Smooth muscle cell (in vitro differentiated cells): Measurements from ENCODE around the gene LONRF2. TPM values are rescaled to one million over a fixed set of nuclear protein-coding genes. Genes with fewer than 3 reads are reported as not detected.
A peak's percentile ranks its signal among the peaks of the same experiment; 100 is the strongest.

Source experiments
- DNase-seq: peaks from one replicate; lab custom pipeline; 2025; ENCODE audit not compliant: unreplicated experiment; lab: John Stamatoyannopoulos, UW
- H2AFZ ChIP-seq: fragments of 200-600 bp; sonication (generic); 2 replicates; pipeline ENCODE4 v1.6.0; 2016; ENCODE audit warnings: antibody characterized with exemption, low read depth, mild to moderate bottlenecking
- H3F3A ChIP-seq: fragments of 200-600 bp; sonication (generic); 2 replicates; pipeline ENCODE4 v1.6.0; 2017; ENCODE audit warnings: antibody characterized with exemption, low read depth
- H3K27ac ChIP-seq: fragments of 200-600 bp; sonication (generic); 2 replicates; pipeline ENCODE4 v1.5.1; 2016; ENCODE audit warnings: low read depth, mild to moderate bottlenecking
- H3K27me3 ChIP-seq: fragments of 200-600 bp; sonication (generic); 2 replicates; pipeline ENCODE4 v1.6.1; 2016; ENCODE audit warnings: low read depth, mild to moderate bottlenecking
- H3K36me3 ChIP-seq: fragments of 200-600 bp; sonication (generic); 2 replicates; pipeline ENCODE4 v1.5.1; 2016; ENCODE audit warnings: low read depth
- H3K4me1 ChIP-seq: fragments of 200-600 bp; sonication (generic); 2 replicates; pipeline ENCODE4 v1.5.1; 2016; ENCODE audit warnings: low read depth
- H3K4me2 ChIP-seq: fragments of 200-600 bp; sonication (generic); 2 replicates; pipeline ENCODE4 v1.6.0; 2016; ENCODE audit warnings: mild to moderate bottlenecking
- H3K4me3 ChIP-seq: fragments of 200-600 bp; sonication (generic); 2 replicates; pipeline ENCODE4 v1.5.1; 2016; ENCODE audit warnings: mild to moderate bottlenecking
- H3K79me2 ChIP-seq: fragments of 200-600 bp; sonication (generic); 2 replicates; pipeline ENCODE4 v1.6.0; 2016; ENCODE audit warnings: low read depth, mild to moderate bottlenecking
- H3K9ac ChIP-seq: fragments of 200-600 bp; sonication (generic); 2 replicates; pipeline ENCODE4 v1.6.0; 2016; ENCODE audit warnings: low read depth
- H3K9me3 ChIP-seq: fragments of 200-600 bp; sonication (generic); replicated peaks from 2 replicates; pipeline ENCODE4 v1.5.1; 2016; ENCODE audit warnings: low read depth
- H4K20me1 ChIP-seq: fragments of 200-600 bp; sonication (generic); 2 replicates; pipeline ENCODE4 v1.6.0; 2016; ENCODE audit warnings: low read depth
- WGBS: methylation state at CpG from one replicate; pipeline ENCODE4 v1.1.7; 2016; ENCODE audit warnings: low lambda C conversion rate; 5-methylcytosine and 5-hydroxymethylcytosine counted together
- polyA plus RNA-seq: library from polyadenylated mRNA; unstranded; fragments of >200 nt; fragmentation: Nextera tagmentation; extraction: Ambion mirVana; gene quantifications from 2 replicates; pipeline ENCODE4 v1.2.1, GENCODE V29; 2016
- total RNA-seq: library from RNA; depleted of rRNA; stranded (reverse); fragments of >200 nt; gene quantifications from 2 replicates; pipeline ENCODE4 v1.2.3, GENCODE V29; 2014
- TF ChIP-seq, protein P1 (sequence below): fragments of 200-600 bp; sonication (generic); IDR thresholded peaks from 2 replicates; pipeline ENCODE4 v1.5.1; 2017; ENCODE audit warnings: borderline replicate concordance, mild to moderate bottlenecking, antibody characterized with exemption; ENCODE audit not compliant: insufficient read depth, poor library complexity, severe bottlenecking

LONRF2 gene
- total and polyA plus RNA-seq, 2 experiments from 2014 or later = 0.06 to 1.4 TPM

DNA sequence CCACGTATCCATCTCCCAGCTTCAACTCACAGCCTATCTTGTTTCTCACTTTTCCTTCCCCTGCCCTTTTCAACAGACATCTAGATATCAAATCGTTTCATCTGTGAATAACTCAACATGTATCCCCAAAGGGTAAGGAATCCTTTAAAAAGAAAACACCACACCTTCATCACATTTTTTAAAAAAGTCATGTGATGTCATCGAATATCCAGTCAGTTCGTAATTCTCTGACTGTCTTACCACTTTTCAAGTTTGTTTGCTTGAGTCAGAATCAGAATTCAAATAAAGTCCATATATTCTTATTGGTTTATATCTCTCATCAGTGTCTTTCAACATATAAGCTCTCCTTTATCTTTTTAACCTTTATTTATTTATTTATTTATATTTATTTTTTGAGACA is 5.4 kb upstream of the LONRF2 start:
- H2AFZ ChIP-seq = no peak overlapping the region
- H3K4me3 ChIP-seq = no peak overlapping the region
- no peak overlapping the region for H3K9ac ChIP-seq
- no peak for DNase-seq
- no peaks in the 10 kb centered on the region for H3F3A ChIP-seq
- TF ChIP-seq, protein P1, sequence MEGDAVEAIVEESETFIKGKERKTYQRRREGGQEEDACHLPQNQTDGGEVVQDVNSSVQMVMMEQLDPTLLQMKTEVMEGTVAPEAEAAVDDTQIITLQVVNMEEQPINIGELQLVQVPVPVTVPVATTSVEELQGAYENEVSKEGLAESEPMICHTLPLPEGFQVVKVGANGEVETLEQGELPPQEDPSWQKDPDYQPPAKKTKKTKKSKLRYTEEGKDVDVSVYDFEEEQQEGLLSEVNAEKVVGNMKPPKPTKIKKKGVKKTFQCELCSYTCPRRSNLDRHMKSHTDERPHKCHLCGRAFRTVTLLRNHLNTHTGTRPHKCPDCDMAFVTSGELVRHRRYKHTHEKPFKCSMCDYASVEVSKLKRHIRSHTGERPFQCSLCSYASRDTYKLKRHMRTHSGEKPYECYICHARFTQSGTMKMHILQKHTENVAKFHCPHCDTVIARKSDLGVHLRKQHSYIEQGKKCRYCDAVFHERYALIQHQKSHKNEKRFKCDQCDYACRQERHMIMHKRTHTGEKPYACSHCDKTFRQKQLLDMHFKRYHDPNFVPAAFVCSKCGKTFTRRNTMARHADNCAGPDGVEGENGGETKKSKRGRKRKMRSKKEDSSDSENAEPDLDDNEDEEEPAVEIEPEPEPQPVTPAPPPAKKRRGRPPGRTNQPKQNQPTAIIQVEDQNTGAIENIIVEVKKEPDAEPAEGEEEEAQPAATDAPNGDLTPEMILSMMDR = no peak
- no peaks in the 10 kb centered on the region for H3K9me3 ChIP-seq
- H3K36me3 ChIP-seq = no peaks in the 10 kb centered on the region
- no peaks in the 10 kb centered on the region for H3K79me2 ChIP-seq
- H3K27me3 ChIP-seq = peaks cover 36% of the 10 kb centered on the region
- WGBS = 91% methylated on average over 4 of the region's 4 CpGs
- no peak overlapping the region for H3K27ac ChIP-seq
- no peaks in the 10 kb centered on the region for H4K20me1 ChIP-seq
- H3K4me1 ChIP-seq = no peaks in the 10 kb centered on the region
- H3K4me2 ChIP-seq = no peak overlapping the region

DNA sequence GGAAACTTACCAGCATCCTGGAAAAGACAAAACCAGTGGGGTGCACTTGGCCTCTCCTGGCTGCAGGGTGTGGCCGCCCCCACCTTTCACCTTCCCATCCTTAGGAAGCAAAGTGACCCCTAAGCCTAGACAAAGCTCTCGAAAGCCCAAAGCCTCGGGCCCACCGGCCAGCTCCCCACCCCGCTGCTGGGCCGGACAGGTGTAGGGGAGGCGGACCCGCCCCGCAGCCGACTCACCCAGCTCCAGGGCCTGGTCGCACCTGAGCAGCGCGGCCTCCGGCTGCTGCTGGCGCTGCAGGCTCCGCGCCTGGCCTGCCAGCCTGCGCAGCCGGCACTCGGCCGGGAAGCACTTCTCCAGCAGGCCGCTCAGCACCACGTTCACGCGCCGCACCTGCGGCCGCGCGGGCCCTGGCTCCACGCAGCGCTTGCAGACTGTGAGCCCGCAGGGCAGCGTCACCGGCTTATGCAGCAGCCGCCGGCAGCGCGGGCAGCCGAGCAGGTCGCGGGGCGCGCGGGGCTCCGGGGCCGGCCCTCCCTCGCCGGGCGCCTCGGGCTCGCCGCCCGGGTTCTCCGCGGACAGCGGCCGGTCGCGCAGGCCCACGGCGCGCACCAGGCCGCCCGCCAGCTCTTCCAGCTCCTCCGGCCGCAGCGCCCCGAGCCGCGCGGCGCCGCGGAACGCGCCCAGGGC is 979 bp downstream of the LONRF2 start:
- no peak for DNase-seq
- H3K36me3 ChIP-seq = no peaks in the 10 kb centered on the region
- H3K27ac ChIP-seq = no peak overlapping the region
- no peaks in the 10 kb centered on the region for H3K79me2 ChIP-seq
- no peak overlapping the region for H2AFZ ChIP-seq
- H3K4me1 ChIP-seq = no peaks in the 10 kb centered on the region
- no peaks in the 10 kb centered on the region for H4K20me1 ChIP-seq
- TF ChIP-seq, protein P1 = peak; percentile 15
- peaks cover 64% of the 10 kb centered on the region for H3K27me3 ChIP-seq
- H3K9me3 ChIP-seq = peaks cover 6% of the 10 kb centered on the region
- 2% methylated on average over 63 of the region's 77 CpGs for WGBS
- H3K4me3 ChIP-seq = peak overlapping the region; percentile 51
- H3K9ac ChIP-seq = no peak overlapping the region
- H3F3A ChIP-seq = no peaks in the 10 kb centered on the region
- peak overlapping the region; percentile 89 for H3K4me2 ChIP-seq

DNA sequence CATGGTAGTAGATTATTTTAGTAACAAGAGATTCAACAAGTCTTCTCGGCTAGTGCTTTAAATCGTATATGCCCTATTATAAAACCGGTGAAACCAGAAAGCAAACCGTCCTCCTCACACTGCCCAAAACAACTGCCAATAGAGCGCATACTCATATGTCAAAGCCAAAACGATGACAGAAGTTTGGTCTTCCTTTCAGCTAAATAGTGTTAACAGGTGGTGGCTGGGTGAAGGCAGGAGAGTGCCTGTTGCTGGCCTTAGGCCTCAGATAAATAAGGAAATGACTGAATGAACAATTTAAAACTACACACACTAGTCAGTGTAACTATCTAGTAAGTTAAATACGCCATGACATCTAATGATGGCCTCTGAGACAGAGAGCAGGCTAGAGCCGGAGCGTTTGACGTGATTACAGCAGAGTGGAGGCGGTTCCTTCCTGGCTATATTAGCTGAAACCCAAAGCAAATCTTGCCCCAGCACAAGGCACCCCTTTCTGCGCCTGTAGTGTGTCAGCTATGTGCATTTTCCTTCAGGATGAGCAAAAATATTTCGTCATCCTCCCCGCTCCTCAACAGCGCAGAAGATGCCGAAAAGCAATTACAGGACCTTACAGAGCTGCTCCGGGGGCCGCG is 1.6 kb downstream of the LONRF2 start:
- H3K9me3 ChIP-seq = peaks cover 6% of the 10 kb centered on the region
- DNase-seq = no peak
- H3K4me3 ChIP-seq = peak overlapping the region; percentile 51
- no peaks in the 10 kb centered on the region for H3K4me1 ChIP-seq
- H3K27me3 ChIP-seq = peaks cover 58% of the 10 kb centered on the region
- H3F3A ChIP-seq = no peaks in the 10 kb centered on the region
- no peaks in the 10 kb centered on the region for H4K20me1 ChIP-seq
- 51% methylated on average over 19 of the region's 19 CpGs for WGBS
- H3K4me2 ChIP-seq = peak overlapping the region; percentile 89
- no peaks in the 10 kb centered on the region for H3K36me3 ChIP-seq
- no peaks in the 10 kb centered on the region for H3K79me2 ChIP-seq
- TF ChIP-seq, protein P1 = no peak
- H3K9ac ChIP-seq = no peak overlapping the region
- peak overlapping the region; percentile 21 for H2AFZ ChIP-seq
- no peak overlapping the region for H3K27ac ChIP-seq
